H9 (cell line): Measurements from ENCODE around the gene FRZB. TPM values are rescaled to one million over a fixed set of nuclear protein-coding genes. Genes with fewer than 3 reads are reported as not detected.

Experiments used
- DNase-seq: peaks from one replicate; pipeline ENCODE4 v3.0.0-alpha.2; 2017
- H2AFZ ChIP-seq: one replicate; pipeline ENCODE4 v1.6.1; 2013; ENCODE audit warnings: mild to moderate bottlenecking, low read length, control low read depth, moderate library complexity
- H2AK5ac ChIP-seq: 2 replicates; pipeline ENCODE4 v1.6.1; 2013; ENCODE audit warnings: low read length, control low read depth, mixed read lengths; ENCODE audit not compliant: insufficient read length
- H2BK120ac ChIP-seq: one replicate; pipeline ENCODE4 v1.6.1; 2013; ENCODE audit warnings: low read depth, mild to moderate bottlenecking, low read length, control low read depth, inconsistent platforms; ENCODE audit not compliant: poor library complexity, severe bottlenecking
- H2BK12ac ChIP-seq: 2 replicates; pipeline ENCODE4 v1.6.1; 2013; ENCODE audit warnings: low read length, control low read depth, mixed read lengths, low read depth; ENCODE audit not compliant: insufficient read length
- H2BK15ac ChIP-seq: 2 replicates; pipeline ENCODE4 v1.6.1; 2013; ENCODE audit warnings: low read depth, low read length, control low read depth
- H2BK20ac ChIP-seq: one replicate; pipeline ENCODE4 v1.6.1; 2013; ENCODE audit warnings: low read depth, mild to moderate bottlenecking, low read length, control low read depth, inconsistent platforms; ENCODE audit not compliant: poor library complexity, severe bottlenecking
- H2BK5ac ChIP-seq: 2 replicates; pipeline ENCODE4 v1.6.1; 2013; ENCODE audit warnings: low read length, control low read depth, mixed read lengths; ENCODE audit not compliant: insufficient read length
- H3K14ac ChIP-seq: 2 replicates; pipeline ENCODE4 v1.6.1; 2013; ENCODE audit warnings: low read length, control low read depth; ENCODE audit not compliant: insufficient read depth
- H3K18ac ChIP-seq: 2 replicates; pipeline ENCODE4 v1.6.1; 2013; ENCODE audit warnings: low read depth, mild to moderate bottlenecking, mixed read lengths, low read length, control low read depth; ENCODE audit not compliant: insufficient read length
- H3K23ac ChIP-seq: 2 replicates; pipeline ENCODE4 v1.6.1; 2013; ENCODE audit warnings: low read length, control low read depth, mixed read lengths, low read depth; ENCODE audit not compliant: insufficient read length
- H3K23me2 ChIP-seq: 2 replicates; pipeline ENCODE4 v1.6.1; 2013; ENCODE audit warnings: low read depth, mild to moderate bottlenecking, mixed read lengths, low read length, control low read depth; ENCODE audit not compliant: insufficient read length, poor library complexity, severe bottlenecking
- H3K27ac ChIP-seq: 2 replicates; pipeline ENCODE4 v1.5.1; 2013; ENCODE audit warnings: low read length, control low read depth, mixed read lengths, low read depth; ENCODE audit not compliant: insufficient read length
- H3K27me3 ChIP-seq: 2 replicates; pipeline ENCODE4 v1.6.1; 2013; ENCODE audit warnings: low read length, control low read depth, inconsistent platforms; ENCODE audit not compliant: insufficient read depth
- H3K4ac ChIP-seq: 2 replicates; pipeline ENCODE4 v1.6.1; 2013; ENCODE audit warnings: low read depth, mild to moderate bottlenecking, control low read depth, inconsistent platforms, low read length, moderate library complexity
- H3K4me1 ChIP-seq: 2 replicates; pipeline ENCODE4 v1.6.1; 2013; ENCODE audit warnings: low read length, control low read depth, inconsistent platforms; ENCODE audit not compliant: insufficient read depth
- H3K4me2 ChIP-seq: 2 replicates; pipeline ENCODE4 v1.6.1; 2013; ENCODE audit warnings: low read length, control low read depth, mixed read lengths; ENCODE audit not compliant: insufficient read length, insufficient read depth
- H3K56ac ChIP-seq: 2 replicates; pipeline ENCODE4 v1.6.1; 2013; ENCODE audit warnings: low read depth, mild to moderate bottlenecking, mixed read lengths, low read length, control low read depth; ENCODE audit not compliant: insufficient read length
- H3K79me1 ChIP-seq: 2 replicates; pipeline ENCODE4 v1.6.1; 2013; ENCODE audit warnings: low read depth, mild to moderate bottlenecking, moderate library complexity, low read length, control low read depth, inconsistent platforms; ENCODE audit not compliant: insufficient read depth, poor library complexity, severe bottlenecking
- H3K79me2 ChIP-seq: 2 replicates; pipeline ENCODE4 v1.6.1; 2013; ENCODE audit warnings: low read length, control low read depth, inconsistent platforms; ENCODE audit not compliant: insufficient read depth
- H3K9ac ChIP-seq: 2 replicates; pipeline ENCODE4 v1.6.1; 2013; ENCODE audit warnings: low read length, control low read depth, mixed read lengths; ENCODE audit not compliant: insufficient read length; ENCODE audit errors: extremely low read depth
- H3K9me3 ChIP-seq: one replicate; pipeline ENCODE4 v1.6.1; 2013; ENCODE audit warnings: low read depth, low read length, inconsistent platforms; ENCODE audit not compliant: control insufficient read depth
- H3T11ph ChIP-seq: one replicate; pipeline ENCODE4 v1.6.1; 2013; ENCODE audit warnings: mild to moderate bottlenecking, low read length, control low read depth, inconsistent platforms
- H4K20me1 ChIP-seq: one replicate; pipeline ENCODE4 v1.6.1; 2013; ENCODE audit not compliant: control insufficient read depth, insufficient read length, insufficient read depth
- H4K5ac ChIP-seq: 2 replicates; pipeline ENCODE4 v1.6.1; 2013; ENCODE audit warnings: low read depth, mild to moderate bottlenecking, mixed read lengths, low read length, control low read depth; ENCODE audit not compliant: insufficient read length
- H4K8ac ChIP-seq: replicated peaks from 2 replicates; pipeline ENCODE4 v1.6.1; 2013; ENCODE audit warnings: low read length, control low read depth, mixed read lengths, low read depth; ENCODE audit not compliant: insufficient read length
- H4K91ac ChIP-seq: 2 replicates; pipeline ENCODE4 v1.6.1; 2013; ENCODE audit warnings: low read depth, mild to moderate bottlenecking, moderate library complexity, mixed read lengths, low read length, control low read depth; ENCODE audit not compliant: insufficient read length
- H3K27ac Mint-ChIP-seq, 3 experiments: 2 replicates in 2 of 3; 3 replicates in 1 of 3; pipeline ENCODE4 v1.8.0; 2020 to 2021; ENCODE audit warnings: mixed read lengths in 3 of 3, mild to moderate bottlenecking in 1 of 3, moderate library complexity in 1 of 3
- H3K27me3 Mint-ChIP-seq: 2 replicates; pipeline ENCODE4 v1.8.0; 2021; ENCODE audit warnings: low read depth, mild to moderate bottlenecking, moderate library complexity, mixed read lengths
- H3K36me3 Mint-ChIP-seq, 3 experiments: 2 replicates in 2 of 3; 3 replicates in 1 of 3; pipeline ENCODE4 v1.8.0; 2020 to 2021; ENCODE audit warnings: low read depth in 3 of 3, mixed read lengths in 3 of 3; ENCODE audit not compliant: insufficient read depth in 1 of 3
- H3K4me1 Mint-ChIP-seq, 2 experiments: 2 replicates each; pipeline ENCODE4 v1.8.0; 2020; ENCODE audit warnings: mixed read lengths in 2 of 2
- H3K4me3 Mint-ChIP-seq, 2 experiments: 2 replicates in 1 of 2; 3 replicates in 1 of 2; pipeline ENCODE4 v1.8.0; 2020 to 2021; ENCODE audit warnings: mild to moderate bottlenecking in 2 of 2, mixed read lengths in 2 of 2, moderate library complexity in 1 of 2
- H3K9me3 Mint-ChIP-seq, 2 experiments: 2 replicates in 1 of 2; 3 replicates in 1 of 2; pipeline ENCODE4 v1.8.0; 2020; ENCODE audit warnings: mild to moderate bottlenecking in 2 of 2, mixed read lengths in 2 of 2, moderate library complexity in 1 of 2
- CTCF ChIP-seq: fragments of 200-600 bp; sonication (generic); conservative IDR thresholded peaks from 3 replicates; pipeline ENCODE4 v1.8.0; 2021; ENCODE audit warnings: antibody characterized with exemption, mild to moderate bottlenecking
- whole genome bisulfite sequencing: extraction: QIAGEN DNeasy Blood & Tissue Kit; methylation state at CpG from one replicate; pipeline ENCODE4 v1.1.7; 2013; ENCODE audit warnings: missing lambda C conversion rate, low lambda C conversion rate, mixed read lengths; ENCODE audit not compliant: insufficient read length; ENCODE audit errors: extremely low coverage; 5-methylcytosine and 5-hydroxymethylcytosine counted together
- total RNA-seq: library from RNA; stranded (reverse); gene quantifications from 2 replicates; pipeline ENCODE4 v1.2.1, GENCODE V29; 2021

Gene FRZB
- total RNA-seq, 1 experiment from 2014 or later = 1.1 TPM

DNA sequence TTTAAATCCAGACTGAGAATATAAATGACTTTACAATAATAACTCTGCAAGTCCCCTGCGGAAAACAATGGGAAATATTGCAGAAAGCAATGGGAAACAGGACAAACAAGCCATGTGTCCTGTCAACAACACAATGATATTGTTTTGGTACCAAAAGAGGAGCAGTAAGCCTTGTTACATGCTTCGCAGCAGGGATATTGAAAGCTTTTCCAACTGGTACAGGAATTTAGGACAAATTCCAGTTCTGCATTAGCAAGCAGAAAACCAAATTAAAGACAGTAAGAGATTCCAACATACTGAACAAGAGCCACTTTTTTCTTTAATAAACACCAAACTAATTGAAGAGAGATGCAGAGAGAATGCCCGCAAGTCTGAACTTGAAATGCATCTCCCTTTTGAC, 30.0 kb downstream of the FRZB start:
- no peak overlapping the region for H2AFZ ChIP-seq
- H2BK15ac ChIP-seq = no peak overlapping the region
- DNase-seq = no peak
- Mint-ChIP-seq H3K4me3 (no peak overlapping the region), H3K36me3 (no peaks in the 10 kb centered on the region), H3K27me3 (no peaks in the 10 kb centered on the region; the same call in 1 of the 2 replicates), H3K4me1 (peaks cover 14 to 38% of the 10 kb centered on the region in 2 experiments), H3K27ac (no peak overlapping the region), H3K9me3 (no peaks in the 10 kb centered on the region)
- no peaks in the 10 kb centered on the region; the same call in 1 of the 2 replicates for H3K79me2 ChIP-seq
- H3K27me3 ChIP-seq = no peaks in the 10 kb centered on the region
- no peaks in the 10 kb centered on the region for H3K79me1 ChIP-seq
- H3K4me2 ChIP-seq = no peak overlapping the region
- no peak overlapping the region for H3K9ac ChIP-seq
- no peak overlapping the region for H3K27ac ChIP-seq
- H2AK5ac ChIP-seq = no peak overlapping the region
- no peaks in the 10 kb centered on the region for H3K9me3 ChIP-seq
- no CpG with 5 or more reads among the region's 3 CpGs for WGBS
- no peak overlapping the region for H3K23ac ChIP-seq
- H4K8ac ChIP-seq = no peak overlapping the region
- H3K14ac ChIP-seq = no peak overlapping the region
- TF ChIP-seq CTCF = no peak
- no peaks in the 10 kb centered on the region for H3K4me1 ChIP-seq
- H3T11ph ChIP-seq = no peak overlapping the region
- no peaks in the 10 kb centered on the region for H3K23me2 ChIP-seq
- H2BK120ac ChIP-seq = no peak overlapping the region
- H4K91ac ChIP-seq = no peak overlapping the region
- no peak overlapping the region for H2BK5ac ChIP-seq
- H4K20me1 ChIP-seq = no peaks in the 10 kb centered on the region
- no peak overlapping the region for H2BK12ac ChIP-seq
- no peak overlapping the region for H2BK20ac ChIP-seq
- H4K5ac ChIP-seq = no peak overlapping the region
- no peak overlapping the region for H3K18ac ChIP-seq
- H3K56ac ChIP-seq = no peak overlapping the region
- H3K4ac ChIP-seq = no peak overlapping the region
